Natural killer cell (primary cell): ENCODE data around the gene ASAP2. TPM values are rescaled to one million over a fixed set of nuclear protein-coding genes. Genes with fewer than 3 reads are reported as not detected.

Experiments used
- ATAC-seq, 3 donors: fragments of 150-1000 bp in 2 of 3; fragments of 200-7000 bp in 1 of 3; cut with Tn5 transposase; 1 replicate in 1 of 3; 2 replicates in 2 of 3; pipeline ENCODE4 v1.10.0; 2021; ENCODE audit warnings: mild to moderate bottlenecking in 2 of 3, moderate library complexity in 2 of 3
- DNase-seq, 2 donors: peaks; one replicate each; pipeline versions ENCODE4 v3.0.0 to v3.0.0-alpha.2; 2013 to 2021; ENCODE audit warnings: mixed read lengths in 1 of 2
- H3K27ac ChIP-seq: one replicate; pipeline ENCODE4 v1.5.1; 2013; ENCODE audit warnings: mild to moderate bottlenecking, low read length
- H3K27me3 ChIP-seq: one replicate; pipeline ENCODE4 v1.6.1; 2013; ENCODE audit warnings: low read length; ENCODE audit not compliant: control insufficient read depth, insufficient read depth
- H3K36me3 ChIP-seq: one replicate; pipeline ENCODE4 v1.6.1; 2013; ENCODE audit warnings: low read length; ENCODE audit not compliant: control insufficient read depth, insufficient read depth
- H3K4me1 ChIP-seq: one replicate; pipeline ENCODE4 v1.6.1; 2013; ENCODE audit warnings: low read length; ENCODE audit not compliant: control insufficient read depth, insufficient read depth
- H3K4me3 ChIP-seq: one replicate; pipeline ENCODE4 v1.5.1; 2013; ENCODE audit warnings: low read length
- H3K9me3 ChIP-seq: one replicate; pipeline ENCODE4 v1.6.1; 2013; ENCODE audit warnings: low read length; ENCODE audit not compliant: control insufficient read depth, insufficient read depth
- H3K27ac Mint-ChIP-seq, 2 donors: one replicate each; pipeline ENCODE4 v1.8.0; 2022; ENCODE audit warnings: mild to moderate bottlenecking in 2 of 2, mixed read lengths in 2 of 2, moderate library complexity in 1 of 2
- H3K27me3 Mint-ChIP-seq, 2 donors: one replicate each; pipeline ENCODE4 v1.8.0; 2022; ENCODE audit warnings: low read depth in 2 of 2, mixed read lengths in 2 of 2
- H3K36me3 Mint-ChIP-seq: one replicate; pipeline ENCODE4 v1.8.0; 2022; ENCODE audit warnings: mixed read lengths
- H3K4me1 Mint-ChIP-seq, 2 donors: one replicate each; pipeline ENCODE4 v1.8.0; 2022; ENCODE audit warnings: mixed read lengths in 2 of 2
- H3K4me3 Mint-ChIP-seq: one replicate; pipeline ENCODE4 v1.8.0; 2022; ENCODE audit warnings: mild to moderate bottlenecking, moderate library complexity, mixed read lengths
- H3K9me3 Mint-ChIP-seq, 2 donors: one replicate each; pipeline ENCODE4 v1.8.0; 2022; ENCODE audit warnings: mixed read lengths in 2 of 2
- CTCF ChIP-seq: fragments of 200-600 bp; IDR thresholded peaks from one replicate; pipeline ENCODE4 v1.8.0; 2022; ENCODE audit warnings: antibody characterized with exemption
- WGBS: methylation state at CpG from one replicate; pipeline ENCODE4 v1.1.7; 2013; ENCODE audit warnings: missing lambda C conversion rate; ENCODE audit not compliant: insufficient coverage; 5-methylcytosine and 5-hydroxymethylcytosine counted together
- intact Hi-C: fragments of 100-400 bp; cut with micrococcal nuclease; formaldehyde crosslinking; loops from one replicate; pipeline ENCODE4 v1.14.2; 2022
- total RNA-seq, 4 donors: library from RNA; stranded (reverse); fragments of 120-200 nt in 1 of 4; gene quantifications; one replicate each; pipeline versions ENCODE4 v1.2.3 to v1.2.4, GENCODE V29; 2013 to 2022

Gene ASAP2
- total RNA-seq, 3 donors from 2014 or later (not counting 1 experiment from before 2014, with no cell fraction given), result 0.20 to 1.8 (median 0.60) TPM

- H3K4me1 ChIP-seq, result no peaks in the 10 kb centered on the region
- no peak for TF ChIP-seq CTCF
- no peaks in the 10 kb centered on the region for H3K27me3 ChIP-seq
- no peak for DNase-seq
- H3K27ac ChIP-seq, result no peak overlapping the region
- no peaks in the 10 kb centered on the region for H3K4me1 Mint-ChIP-seq
- no peak for ATAC-seq
- H3K4me3 Mint-ChIP-seq, result no peak overlapping the region
- peaks cover 0 to 7% of the 10 kb centered on the region in 2 donors for H3K27me3 Mint-ChIP-seq
- H3K27ac Mint-ChIP-seq, result no peak overlapping the region
- no peaks in the 10 kb centered on the region for H3K36me3 ChIP-seq
- no peaks in the 10 kb centered on the region for H3K9me3 ChIP-seq
- H3K4me3 ChIP-seq, result no peak overlapping the region
- 98% methylated on average over 3 of the region's 3 CpGs for WGBS
- intact Hi-C loops, result no loop called here
- no peaks in the 10 kb centered on the region for H3K36me3 Mint-ChIP-seq
- no peaks in the 10 kb centered on the region for H3K9me3 Mint-ChIP-seq
These were observed 93.6 kb downstream of the ASAP2 start for GRCh38 chr2:9300214-9300613.

- H3K9me3 ChIP-seq, result no peaks in the 10 kb centered on the region
- H3K4me3 Mint-ChIP-seq, result no peak overlapping the region
- 86% methylated on average over 10 of the region's 10 CpGs for WGBS
- H3K4me3 ChIP-seq, result no peak overlapping the region
- DNase-seq (no peak), ATAC-seq (no peak)
- TF ChIP-seq CTCF, result no peak
- H3K36me3 ChIP-seq, result no peaks in the 10 kb centered on the region
- H3K36me3 Mint-ChIP-seq, result no peaks in the 10 kb centered on the region
- no peak overlapping the region for H3K27ac Mint-ChIP-seq
- no peaks in the 10 kb centered on the region for H3K4me1 ChIP-seq
- intact Hi-C loops, result no loop called here
- H3K27ac ChIP-seq, result no peak overlapping the region
- no peaks in the 10 kb centered on the region for H3K9me3 Mint-ChIP-seq
- no peaks in the 10 kb centered on the region for H3K4me1 Mint-ChIP-seq
- peaks cover 0 to 3% of the 10 kb centered on the region in 2 donors for H3K27me3 Mint-ChIP-seq
- no peaks in the 10 kb centered on the region for H3K27me3 ChIP-seq
These were observed 94.3 kb downstream of the ASAP2 start for GRCh38 chr2:9300829-9301453.

- Histone ChIP-seq H3K27ac (no peak overlapping the region), H3K27me3 (no peaks in the 10 kb centered on the region), H3K4me3 (no peak overlapping the region), H3K9me3 (no peaks in the 10 kb centered on the region), H3K4me1 (no peaks in the 10 kb centered on the region), H3K36me3 (no peaks in the 10 kb centered on the region)
- H3K36me3 Mint-ChIP-seq, result no peaks in the 10 kb centered on the region
- H3K4me3 Mint-ChIP-seq, result no peak overlapping the region
- no peaks in the 10 kb centered on the region for H3K9me3 Mint-ChIP-seq
- peaks cover 0 to 3% of the 10 kb centered on the region in 2 donors for H3K27me3 Mint-ChIP-seq
- intact Hi-C loops, result no loop called here
- DNase-seq (no peak), ATAC-seq (no peak)
- no CpG with 5 or more reads among the region's 2 CpGs for WGBS
- no peak overlapping the region for H3K27ac Mint-ChIP-seq
- no peaks in the 10 kb centered on the region for H3K4me1 Mint-ChIP-seq
- no peak for TF ChIP-seq CTCF
These were observed 96.1 kb downstream of the ASAP2 start for GRCh38 chr2:9302755-9303154.
